Measurements from ENCODE around the gene STAC2. TPM values are rescaled to one million over a fixed set of nuclear protein-coding genes. Genes with fewer than 3 reads are reported as not detected.

Gene STAC2
- polyA plus RNA-seq, 1 of the 3 experiments (the other 2 are of a cell fraction) = 0.07 TPM

DNA sequence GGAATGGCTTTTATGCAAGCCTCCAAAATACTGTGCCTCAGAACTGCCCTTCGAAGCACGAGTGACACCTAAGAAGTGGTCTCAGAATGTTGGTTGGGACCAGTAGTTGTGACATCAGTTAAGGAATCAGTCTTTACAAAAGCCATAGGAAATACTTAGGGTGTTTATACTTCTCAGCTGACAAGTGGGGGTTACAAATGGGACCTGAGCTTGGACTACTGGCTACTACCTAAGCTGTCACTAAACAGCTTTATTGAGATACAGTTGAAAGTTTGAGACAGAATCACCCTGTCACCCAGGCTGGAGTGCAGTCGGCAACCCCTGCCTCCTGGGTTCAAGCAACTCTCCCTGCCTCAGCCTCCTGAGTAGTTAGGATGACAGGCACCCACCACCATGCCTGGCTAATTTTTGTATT, 20.6 kb downstream of the STAC2 start:
- H3K4me3 ChIP-seq (ENCODE audit: low read depth in 2 of 2, low read length in 1 of 2) = no peak overlapping the region
- no peak for DNase-seq
- H3K36me3 ChIP-seq (replicated peaks in 1 of 2; ENCODE audit: control insufficient read depth in 1 of 2, insufficient read depth in 2 of 2, low read length in 1 of 2) = peaks cover 28 to 32% of the 10 kb centered on the region in 2 experiments
- H3F3A ChIP-seq (replicated peaks; ENCODE audit: insufficient read depth) = peaks cover 39% of the 10 kb centered on the region
- 83% methylated on average over 3 of the region's 3 CpGs for WGBS (ENCODE audit: low lambda C conversion rate)
- peaks cover 35% of the 10 kb centered on the region for H4K20me1 ChIP-seq (ENCODE audit: insufficient read depth)
- H3K79me2 ChIP-seq (ENCODE audit: insufficient read depth) = peaks cover 27% of the 10 kb centered on the region
- TF ChIP-seq POLR2AphosphoS5 (IDR thresholded peaks at IDR 0.05; ENCODE audit: low read depth, low read length) = peak; percentile 37; the same call in 1 of the 2 replicates
- TF ChIP-seq, protein P1, sequence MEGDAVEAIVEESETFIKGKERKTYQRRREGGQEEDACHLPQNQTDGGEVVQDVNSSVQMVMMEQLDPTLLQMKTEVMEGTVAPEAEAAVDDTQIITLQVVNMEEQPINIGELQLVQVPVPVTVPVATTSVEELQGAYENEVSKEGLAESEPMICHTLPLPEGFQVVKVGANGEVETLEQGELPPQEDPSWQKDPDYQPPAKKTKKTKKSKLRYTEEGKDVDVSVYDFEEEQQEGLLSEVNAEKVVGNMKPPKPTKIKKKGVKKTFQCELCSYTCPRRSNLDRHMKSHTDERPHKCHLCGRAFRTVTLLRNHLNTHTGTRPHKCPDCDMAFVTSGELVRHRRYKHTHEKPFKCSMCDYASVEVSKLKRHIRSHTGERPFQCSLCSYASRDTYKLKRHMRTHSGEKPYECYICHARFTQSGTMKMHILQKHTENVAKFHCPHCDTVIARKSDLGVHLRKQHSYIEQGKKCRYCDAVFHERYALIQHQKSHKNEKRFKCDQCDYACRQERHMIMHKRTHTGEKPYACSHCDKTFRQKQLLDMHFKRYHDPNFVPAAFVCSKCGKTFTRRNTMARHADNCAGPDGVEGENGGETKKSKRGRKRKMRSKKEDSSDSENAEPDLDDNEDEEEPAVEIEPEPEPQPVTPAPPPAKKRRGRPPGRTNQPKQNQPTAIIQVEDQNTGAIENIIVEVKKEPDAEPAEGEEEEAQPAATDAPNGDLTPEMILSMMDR (IDR thresholded peaks at IDR 0.05) = no peak
- H3K27me3 ChIP-seq (ENCODE audit: insufficient read depth) = no peaks in the 10 kb centered on the region
- no peaks in the 10 kb centered on the region for H3K9me2 ChIP-seq
- peaks cover 18 to 23% of the 10 kb centered on the region in 2 experiments; a peak in 2 of 4 replicates for H3K4me1 ChIP-seq (ENCODE audit: control insufficient read depth in 1 of 2, insufficient read depth in 2 of 2, low read depth in 1 of 2, low read length in 1 of 2)
- POLR2A ChIA-PET = interaction anchor here (1.0 to 1.2 kb wide), 3 partner anchors 10 to 40 kb away, joined by 3 to 5 read pairs (median 3); partner anchors contain the start of gene STAC2
- no peak overlapping the region for H3K9ac ChIP-seq
- H2AFZ ChIP-seq (ENCODE audit: low read depth) = no peak overlapping the region
- H3K27ac ChIP-seq (ENCODE audit: low read depth in 2 of 2, low read length in 1 of 2) = no peak overlapping the region
- no peak overlapping the region for H3K4me2 ChIP-seq
- no peaks in the 10 kb centered on the region for H3K9me3 ChIP-seq
- CTCF ChIA-PET = interaction anchor here (0.7 to 29.0 kb wide), 3 partner anchors 18 to 443 kb away, joined by 3 to 781 read pairs (median 3); no protein-coding TSS in a partner anchor

DNA sequence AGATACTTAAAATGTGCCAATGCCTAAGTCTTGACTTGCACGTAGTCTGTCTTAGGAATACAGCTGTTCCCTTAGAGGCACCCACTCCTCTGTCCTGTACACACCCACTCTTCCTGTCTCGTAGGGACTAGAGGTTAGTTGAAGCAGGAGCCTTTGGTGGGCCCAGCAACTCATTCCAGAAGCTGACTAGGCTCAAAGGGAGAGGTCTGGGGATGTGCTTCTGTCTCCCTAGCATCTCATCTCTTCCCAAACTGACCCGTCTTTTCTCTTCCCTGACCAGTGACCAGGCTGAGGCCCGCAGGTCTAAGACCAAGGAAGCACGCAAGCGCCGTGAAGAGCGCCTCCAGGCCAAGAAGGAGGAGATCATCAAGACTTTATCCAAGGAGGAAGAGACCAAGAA, 21.5 kb downstream of the STAC2 start:
- H3K4me2 ChIP-seq = no peak overlapping the region
- peaks cover 14 to 15% of the 10 kb centered on the region in 2 experiments; a peak in 2 of 4 replicates for H3K4me1 ChIP-seq (ENCODE audit: control insufficient read depth in 1 of 2, insufficient read depth in 2 of 2, low read depth in 1 of 2, low read length in 1 of 2)
- WGBS (ENCODE audit: low lambda C conversion rate) = 99% methylated on average over 8 of the region's 8 CpGs
- H3F3A ChIP-seq (replicated peaks; ENCODE audit: insufficient read depth) = peaks cover 44% of the 10 kb centered on the region
- H3K4me3 ChIP-seq (ENCODE audit: low read depth in 2 of 2, low read length in 1 of 2) = no peak overlapping the region
- H3K9me3 ChIP-seq = no peaks in the 10 kb centered on the region
- H4K20me1 ChIP-seq (ENCODE audit: insufficient read depth) = peaks cover 35% of the 10 kb centered on the region
- no peaks in the 10 kb centered on the region for H3K27me3 ChIP-seq (ENCODE audit: insufficient read depth)
- H3K9ac ChIP-seq = no peak overlapping the region
- no peak for DNase-seq
- TF ChIP-seq RAD21 (IDR thresholded peaks at IDR 0.05; ENCODE audit: low read length) (no peak), FOSL2 (IDR thresholded peaks at IDR 0.05; ENCODE audit: borderline replicate concordance, low read depth) (no peak), CHD2 (IDR thresholded peaks at IDR 0.05; ENCODE audit: low read length, partially characterized antibody) (no peak), POLR2AphosphoS5 (IDR thresholded peaks at IDR 0.05; ENCODE audit: low read depth, low read length) (no peak), TAF1 (IDR thresholded peaks at IDR 0.05; ENCODE audit: borderline replicate concordance, low read depth, low read length) (no peak), YY1 (IDR thresholded peaks at IDR 0.05; ENCODE audit: low read depth) (no peak), ELF1 (IDR thresholded peaks at IDR 0.05) (no peak), NRF1 (IDR thresholded peaks at IDR 0.05; ENCODE audit: low read depth, low read length) (no peak)
- TF ChIP-seq, protein P2, sequence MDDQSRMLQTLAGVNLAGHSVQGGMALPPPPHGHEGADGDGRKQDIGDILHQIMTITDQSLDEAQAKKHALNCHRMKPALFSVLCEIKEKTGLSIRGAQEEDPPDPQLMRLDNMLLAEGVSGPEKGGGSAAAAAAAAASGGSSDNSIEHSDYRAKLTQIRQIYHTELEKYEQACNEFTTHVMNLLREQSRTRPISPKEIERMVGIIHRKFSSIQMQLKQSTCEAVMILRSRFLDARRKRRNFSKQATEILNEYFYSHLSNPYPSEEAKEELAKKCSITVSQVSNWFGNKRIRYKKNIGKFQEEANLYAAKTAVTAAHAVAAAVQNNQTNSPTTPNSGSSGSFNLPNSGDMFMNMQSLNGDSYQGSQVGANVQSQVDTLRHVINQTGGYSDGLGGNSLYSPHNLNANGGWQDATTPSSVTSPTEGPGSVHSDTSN (IDR thresholded peaks at IDR 0.05) = no peak
- TF ChIP-seq, protein P3, sequence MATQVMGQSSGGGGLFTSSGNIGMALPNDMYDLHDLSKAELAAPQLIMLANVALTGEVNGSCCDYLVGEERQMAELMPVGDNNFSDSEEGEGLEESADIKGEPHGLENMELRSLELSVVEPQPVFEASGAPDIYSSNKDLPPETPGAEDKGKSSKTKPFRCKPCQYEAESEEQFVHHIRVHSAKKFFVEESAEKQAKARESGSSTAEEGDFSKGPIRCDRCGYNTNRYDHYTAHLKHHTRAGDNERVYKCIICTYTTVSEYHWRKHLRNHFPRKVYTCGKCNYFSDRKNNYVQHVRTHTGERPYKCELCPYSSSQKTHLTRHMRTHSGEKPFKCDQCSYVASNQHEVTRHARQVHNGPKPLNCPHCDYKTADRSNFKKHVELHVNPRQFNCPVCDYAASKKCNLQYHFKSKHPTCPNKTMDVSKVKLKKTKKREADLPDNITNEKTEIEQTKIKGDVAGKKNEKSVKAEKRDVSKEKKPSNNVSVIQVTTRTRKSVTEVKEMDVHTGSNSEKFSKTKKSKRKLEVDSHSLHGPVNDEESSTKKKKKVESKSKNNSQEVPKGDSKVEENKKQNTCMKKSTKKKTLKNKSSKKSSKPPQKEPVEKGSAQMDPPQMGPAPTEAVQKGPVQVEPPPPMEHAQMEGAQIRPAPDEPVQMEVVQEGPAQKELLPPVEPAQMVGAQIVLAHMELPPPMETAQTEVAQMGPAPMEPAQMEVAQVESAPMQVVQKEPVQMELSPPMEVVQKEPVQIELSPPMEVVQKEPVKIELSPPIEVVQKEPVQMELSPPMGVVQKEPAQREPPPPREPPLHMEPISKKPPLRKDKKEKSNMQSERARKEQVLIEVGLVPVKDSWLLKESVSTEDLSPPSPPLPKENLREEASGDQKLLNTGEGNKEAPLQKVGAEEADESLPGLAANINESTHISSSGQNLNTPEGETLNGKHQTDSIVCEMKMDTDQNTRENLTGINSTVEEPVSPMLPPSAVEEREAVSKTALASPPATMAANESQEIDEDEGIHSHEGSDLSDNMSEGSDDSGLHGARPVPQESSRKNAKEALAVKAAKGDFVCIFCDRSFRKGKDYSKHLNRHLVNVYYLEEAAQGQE (IDR thresholded peaks at IDR 0.05; ENCODE audit: low read depth, low read length) = no peak
- peaks cover 28 to 32% of the 10 kb centered on the region in 2 experiments for H3K36me3 ChIP-seq (replicated peaks in 1 of 2; ENCODE audit: control insufficient read depth in 1 of 2, insufficient read depth in 2 of 2, low read length in 1 of 2)
- H2AFZ ChIP-seq (ENCODE audit: low read depth) = no peak overlapping the region
- POLR2A ChIA-PET = interaction anchor here (1.0 to 1.2 kb wide), 3 partner anchors 21 to 41 kb away, joined by 3 read pairs; partner anchors contain the start of gene STAC2
- H3K79me2 ChIP-seq (ENCODE audit: insufficient read depth) = peaks cover 29% of the 10 kb centered on the region
- H3K27ac ChIP-seq (ENCODE audit: low read depth in 2 of 2, low read length in 1 of 2) = no peak overlapping the region
- CTCF ChIA-PET = interaction anchor here (1.5 to 29.0 kb wide), 2 partner anchors 19 to 36 kb away, joined by 3 to 781 read pairs; no protein-coding TSS in a partner anchor
- no peaks in the 10 kb centered on the region for H3K9me2 ChIP-seq

Measured in SK-N-SH (cell line).